Stimulated activated CD8-positive, alpha-beta memory T cell treated with anti-CD3 and anti-CD28 coated beads, Interleukin-12 subunit alpha, Interleukin-12 subunit beta, amount 100 ng/mL, for 1 hour (primary cell): ENCODE results near the gene LIMD2.

ENCODE experiments used
- DNase-seq: peaks from one replicate; pipeline ENCODE4 v3.0.0-alpha.2; 2020; ENCODE audit warnings: low read depth

LIMD2 gene

GRCh38 chr17:63701456-63701820 is 1.5 kb upstream of the LIMD2 start:
- DNase-seq: no peak

- DNase-seq: no peak
Measured at GRCh38 chr17:63700528-63701455, 867 bp upstream of the LIMD2 start.

- peak; percentile 79 for DNase-seq
Measured at GRCh38 chr17:63698886-63699637, 863 bp downstream of the LIMD2 start.

DNA sequence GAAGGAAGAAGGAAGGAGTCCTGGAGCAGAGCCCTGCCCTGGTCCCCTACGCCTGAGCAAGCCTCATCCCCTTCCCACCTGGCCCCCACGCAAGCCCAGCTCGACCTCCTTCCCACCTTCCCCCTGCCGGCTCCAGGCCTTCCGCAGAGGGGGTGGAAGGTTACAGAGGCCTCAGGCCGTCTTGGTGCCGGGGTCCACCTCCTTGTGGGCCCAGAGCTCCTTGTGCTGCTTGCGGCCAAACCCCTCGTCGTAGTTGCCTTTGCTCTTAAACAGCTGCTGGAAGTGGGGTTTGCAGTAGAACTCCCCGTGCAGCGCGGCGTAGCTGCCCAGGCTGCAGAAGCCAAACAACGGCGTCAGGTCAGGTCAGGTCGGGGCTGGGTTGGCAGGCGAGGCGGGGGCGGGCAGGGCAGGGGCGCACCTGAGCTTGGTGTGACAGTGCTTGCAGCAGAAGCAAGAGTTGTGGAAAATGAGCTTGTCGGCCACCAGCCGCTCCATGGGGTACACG is 1.5 kb downstream of the LIMD2 start:
- DNase-seq: no peak

- no peak for DNase-seq
Measured at GRCh38 chr17:63697341-63698286, 2.3 kb downstream of the LIMD2 start.

GRCh38 chr17:63696381-63696961 is 3.5 kb downstream of the LIMD2 start:
- no peak for DNase-seq

- no peak for DNase-seq
Measured at GRCh38 chr17:63695889-63696288, 4.0 kb downstream of the LIMD2 start.

DNA sequence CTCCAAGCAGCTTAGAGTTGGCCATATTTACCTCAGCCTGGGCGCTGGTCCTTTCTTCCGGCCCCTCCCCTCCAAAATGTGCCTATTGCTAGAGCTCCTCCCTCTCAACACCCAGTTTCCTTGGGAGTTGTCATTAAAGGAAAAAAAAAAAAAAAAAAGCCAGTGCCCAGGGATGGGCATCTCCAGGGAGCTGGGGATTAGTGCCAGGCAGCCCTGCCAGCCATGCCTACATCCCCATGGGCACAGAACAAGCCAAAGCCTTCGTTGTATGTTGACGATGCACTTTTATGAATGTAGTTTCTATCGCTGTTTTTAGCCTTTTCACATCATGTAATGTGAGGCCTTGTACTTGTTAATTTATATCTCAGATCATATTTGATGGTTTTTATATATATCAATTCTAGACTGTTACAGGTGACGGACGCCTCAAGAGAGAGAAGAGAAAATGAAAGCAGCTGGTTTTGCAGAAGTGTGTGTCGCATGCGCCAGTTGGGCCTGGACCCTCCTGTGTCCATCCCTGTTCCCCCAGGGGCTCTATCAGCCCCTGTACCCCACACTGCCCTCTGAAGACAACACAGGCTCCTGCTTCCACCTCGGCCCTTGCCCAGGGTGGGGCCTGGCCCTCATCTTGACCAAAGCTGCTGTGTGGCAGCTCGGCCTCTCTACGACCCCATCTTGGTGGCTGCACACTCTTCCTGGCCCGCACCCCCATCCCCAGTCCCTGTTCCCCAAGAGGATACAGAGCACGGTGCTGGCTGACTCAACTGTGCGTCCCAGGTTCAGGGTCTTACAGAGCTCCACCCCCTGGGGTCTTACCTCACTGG is 4.8 kb downstream of the LIMD2 start:
- DNase-seq: no peak

GRCh38 chr17:63694229-63694949 is 5.5 kb downstream of the LIMD2 start:
- no peak for DNase-seq

- no peak for DNase-seq
Measured at GRCh38 chr17:63693411-63694113, 6.4 kb downstream of the LIMD2 start.

GRCh38 chr17:63692195-63692816 is 7.6 kb downstream of the LIMD2 start:
- DNase-seq: no peak

GRCh38 chr17:63689479-63689878 is 10.4 kb downstream of the LIMD2 start:
- DNase-seq: no peak

DNA sequence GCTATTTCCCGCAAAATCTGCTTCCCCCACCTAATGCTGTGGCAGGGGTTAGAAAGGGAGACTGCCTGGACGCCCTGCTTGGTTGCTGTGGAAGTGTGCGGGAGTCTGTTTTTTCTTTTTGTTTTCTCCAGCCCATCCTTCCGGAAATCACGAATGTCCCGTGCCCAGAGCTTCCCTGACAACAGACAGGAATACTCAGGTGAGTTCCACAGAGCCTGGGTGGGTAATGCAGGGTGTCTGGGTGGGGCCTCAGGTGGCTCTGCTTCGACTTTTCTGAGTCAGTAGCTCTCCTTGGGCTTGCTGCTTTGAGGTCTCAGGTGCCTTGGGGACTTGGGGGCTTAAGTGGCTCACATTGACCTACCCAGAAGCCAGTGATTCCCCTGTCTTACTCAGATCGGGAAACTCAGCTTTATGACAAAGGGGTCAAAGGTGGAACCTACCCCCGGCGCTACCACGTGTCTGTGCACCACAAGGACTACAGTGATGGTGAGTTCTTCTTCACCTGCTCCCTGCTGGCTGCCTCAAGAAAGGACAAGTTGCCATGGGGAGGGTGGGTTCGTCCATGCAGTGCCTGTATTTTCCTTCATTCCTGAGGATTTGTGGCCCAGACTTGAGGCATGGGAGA is 11.4 kb downstream of the LIMD2 start:
- DNase-seq: no peak

GRCh38 chr17:63686138-63686685 is 13.7 kb downstream of the LIMD2 start:
- DNase-seq: no peak

DNA sequence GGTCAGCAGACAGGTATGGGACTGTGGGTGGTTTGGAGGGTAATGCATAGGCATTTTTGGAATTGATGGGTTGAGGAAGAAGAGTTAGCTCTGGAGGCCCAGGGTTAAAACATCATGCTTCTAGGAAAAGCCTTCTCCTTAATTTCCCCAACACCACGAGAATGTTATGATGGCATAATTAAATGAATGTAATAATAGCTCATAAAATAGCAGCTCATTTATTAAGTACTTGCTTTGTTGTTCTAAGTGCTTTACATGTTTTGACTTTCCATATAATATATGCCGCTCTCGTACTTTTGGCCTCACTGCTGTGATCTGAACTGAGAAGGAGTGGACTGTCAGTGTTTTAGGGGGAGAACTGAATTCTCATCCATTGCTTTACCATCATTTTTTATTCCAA is 14.3 kb downstream of the LIMD2 start:
- no peak for DNase-seq

GRCh38 chr17:63685041-63685440 is 14.9 kb downstream of the LIMD2 start:
- DNase-seq: no peak

- no peak for DNase-seq
Measured at GRCh38 chr17:63682981-63683380, 16.9 kb downstream of the LIMD2 start.

- DNase-seq: no peak
Measured at GRCh38 chr17:63682441-63682840, 17.5 kb downstream of the LIMD2 start.
